Astrocyte of the hippocampus (primary cell): Measurements from ENCODE around the gene ARHGDIA.

Experiments used
- DNase-seq: peaks from one replicate; pipeline ENCODE4 v3.0.0; 2011; ENCODE audit warnings: low read depth, low spot score

The ARHGDIA gene

GRCh38 chr17:81823820-81824550 is 47.2 kb downstream of the ARHGDIA start:
- DNase-seq = no peak

GRCh38 chr17:81822996-81823819 is 47.9 kb downstream of the ARHGDIA start:
- DNase-seq = no peak

GRCh38 chr17:81822312-81822637 is 48.9 kb downstream of the ARHGDIA start:
- no peak for DNase-seq

- DNase-seq = peak; percentile 65
Measured at GRCh38 chr17:81821603-81822311, 49.4 kb downstream of the ARHGDIA start.

- DNase-seq = no peak
Measured at GRCh38 chr17:81821147-81821546, 50.0 kb downstream of the ARHGDIA start.

GRCh38 chr17:81819708-81820107 is 51.4 kb downstream of the ARHGDIA start:
- DNase-seq = no peak

GRCh38 chr17:81817758-81818147 is 53.4 kb downstream of the ARHGDIA start:
- DNase-seq = no peak
